Measurements from ENCODE around the gene ARL13B.
"Not testable (repeated sequence)": the region's sequence is repeated elsewhere in the genome, so short reads cannot be mapped to it uniquely, and the experiment has no call there.

Gene ARL13B

GRCh38 chr3:94001191-94001590 is 21.2 kb downstream of the ARL13B start:
- DNase-seq, result no peak

- no peak for DNase-seq
Measured at GRCh38 chr3:94001827-94002495, 22.0 kb downstream of the ARL13B start.

DNA sequence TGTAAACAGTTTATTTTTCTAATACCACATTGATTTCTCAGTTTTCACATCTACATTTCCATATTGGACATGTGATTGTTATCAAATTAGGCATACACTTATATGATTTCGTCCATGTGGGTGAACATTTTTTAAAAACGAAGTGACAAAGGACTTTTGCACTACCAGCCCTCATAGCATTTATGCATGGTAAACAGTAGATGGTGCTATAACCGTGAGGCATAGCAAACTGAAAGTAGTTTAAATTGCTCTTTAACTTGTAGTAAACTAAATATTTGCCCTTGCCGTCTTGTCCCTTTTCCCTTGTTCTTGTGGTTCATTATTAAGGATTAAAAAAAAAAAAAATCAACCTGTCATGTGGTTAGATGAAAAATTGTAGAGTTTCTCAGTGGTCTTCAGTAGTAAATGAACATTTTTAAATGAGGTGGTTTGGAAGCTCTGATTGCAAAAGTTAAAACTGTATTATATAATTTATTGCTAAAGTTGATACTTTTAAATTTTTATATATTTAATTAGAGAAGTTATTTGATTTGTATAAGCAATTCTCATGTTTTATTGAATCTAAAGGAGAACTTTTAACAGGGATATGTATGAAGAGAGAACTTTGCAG is 24.5 kb downstream of the ARL13B start:
- DNase-seq, result no peak

GRCh38 chr3:94008253-94008652 is 28.3 kb downstream of the ARL13B start:
- no peak for DNase-seq

GRCh38 chr3:94009608-94010007 is 29.7 kb downstream of the ARL13B start:
- DNase-seq, result no peak

DNA sequence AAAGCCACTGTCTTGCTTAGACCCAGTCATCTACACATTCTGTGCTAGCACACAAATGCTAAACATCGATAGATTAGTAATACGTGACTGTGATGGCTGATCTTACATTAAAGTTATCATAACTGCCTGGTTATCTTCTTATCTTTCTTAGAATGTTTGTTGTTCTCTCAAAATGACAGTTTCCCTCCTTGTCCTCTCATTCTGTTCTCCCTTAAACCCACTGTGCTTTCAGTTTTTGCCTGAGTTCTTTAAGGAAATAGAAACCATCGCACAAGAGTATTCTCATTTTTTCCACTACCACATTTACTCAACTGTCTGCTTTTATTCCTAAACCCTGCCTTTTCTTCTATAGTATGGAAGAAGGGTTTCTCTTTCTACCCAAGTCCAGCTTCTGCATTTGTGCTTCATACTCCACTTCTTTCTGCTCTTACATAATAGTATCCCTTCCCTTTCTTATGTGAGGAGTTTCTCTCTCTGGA is 31.3 kb downstream of the ARL13B start:
- DNase-seq, result no peak

DNA sequence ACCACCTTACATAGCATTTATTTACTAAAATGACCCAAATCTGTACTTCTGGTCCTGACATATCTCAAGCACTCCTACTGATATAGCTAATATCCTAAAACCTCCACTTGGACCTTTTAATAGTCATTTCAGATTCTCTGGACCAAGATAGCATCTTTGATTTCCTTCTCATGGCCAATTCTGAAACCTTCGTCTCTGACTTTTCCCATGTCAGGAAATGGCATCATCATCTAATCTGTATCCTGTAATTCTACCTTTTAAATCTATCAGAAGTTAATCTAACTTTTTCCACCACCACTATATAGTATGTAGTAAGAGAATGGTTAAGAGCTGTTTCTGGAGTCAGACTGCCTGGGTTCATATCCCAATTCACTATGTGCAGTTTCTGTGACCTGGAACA is 32.2 kb downstream of the ARL13B start:
- no peak for DNase-seq

- DNase-seq, result no peak
Measured at GRCh38 chr3:94015025-94015424, 35.1 kb downstream of the ARL13B start.

GRCh38 chr3:94019659-94020058 is 39.7 kb downstream of the ARL13B start:
- DNase-seq, result no peak

DNA sequence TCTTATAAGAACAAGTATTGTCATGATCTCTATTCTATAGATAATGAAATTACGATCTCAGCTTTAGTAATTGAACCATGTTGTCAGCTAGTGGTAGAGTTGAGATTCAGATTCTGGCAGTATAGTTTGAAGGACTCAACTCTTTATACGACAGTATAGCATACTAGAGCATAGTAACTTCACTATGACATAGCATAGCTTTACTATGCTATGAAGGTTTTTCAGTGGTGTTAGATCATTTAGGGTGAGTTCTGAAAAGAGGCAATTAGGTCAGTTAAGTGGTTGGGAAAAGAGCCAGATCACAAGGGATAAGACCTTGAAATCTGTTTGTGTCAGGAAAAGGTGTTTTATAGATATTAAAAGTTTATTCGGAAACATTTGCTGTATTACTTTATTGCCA is 40.3 kb downstream of the ARL13B start:
- DNase-seq, result no peak

DNA sequence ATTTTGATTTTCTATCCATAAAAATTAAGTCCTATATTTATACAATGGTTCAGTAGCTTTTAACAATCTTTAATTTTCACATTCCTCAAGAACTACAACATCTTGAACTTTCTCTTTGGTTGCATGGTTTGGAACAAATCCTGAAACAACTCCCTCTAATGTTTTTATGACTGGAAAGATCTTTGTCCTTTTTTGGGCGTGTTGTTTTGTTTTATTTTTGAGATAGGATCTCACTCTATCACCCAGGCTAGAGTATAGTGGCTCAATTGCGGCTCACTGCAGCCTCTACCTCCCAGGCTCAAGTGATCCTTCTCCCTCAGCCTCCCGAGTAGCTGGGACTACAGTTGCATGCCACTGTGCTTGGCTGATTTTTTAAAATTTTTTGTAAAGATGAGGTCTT is 44.4 kb downstream of the ARL13B start:
- DNase-seq, result no peak

DNA sequence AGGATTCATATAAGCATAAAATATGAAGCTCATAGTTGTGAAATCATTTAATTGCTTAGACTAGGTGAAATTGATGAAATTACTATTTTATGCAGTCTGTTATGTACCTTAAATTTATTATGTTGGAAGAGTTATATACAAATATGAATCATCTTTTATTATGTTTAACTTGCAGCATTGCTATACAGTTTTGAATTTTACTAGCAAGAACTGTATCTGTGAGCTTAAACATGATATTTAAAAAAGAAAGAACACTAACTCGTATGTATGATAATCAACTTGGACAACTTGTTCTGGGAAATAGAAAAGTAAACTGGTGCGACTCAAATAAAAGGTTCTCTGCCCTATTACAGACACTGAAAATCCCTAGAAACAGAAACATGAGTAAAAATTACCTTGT is 46.7 kb downstream of the ARL13B start:
- DNase-seq, result no peak

GRCh38 chr3:94028093-94028837 is 48.3 kb downstream of the ARL13B start, which contains the start of gene STX19:
Gene STX19 (minus strand): TSS chr3:94028597. CDS start chr3:94015269, 13,328 bp downstream.
- no peak for DNase-seq

GRCh38 chr3:94036909-94037507 is 57.1 kb downstream of the ARL13B start:
- DNase-seq, result peak in 1 of 14 donors; percentile 3

DNA sequence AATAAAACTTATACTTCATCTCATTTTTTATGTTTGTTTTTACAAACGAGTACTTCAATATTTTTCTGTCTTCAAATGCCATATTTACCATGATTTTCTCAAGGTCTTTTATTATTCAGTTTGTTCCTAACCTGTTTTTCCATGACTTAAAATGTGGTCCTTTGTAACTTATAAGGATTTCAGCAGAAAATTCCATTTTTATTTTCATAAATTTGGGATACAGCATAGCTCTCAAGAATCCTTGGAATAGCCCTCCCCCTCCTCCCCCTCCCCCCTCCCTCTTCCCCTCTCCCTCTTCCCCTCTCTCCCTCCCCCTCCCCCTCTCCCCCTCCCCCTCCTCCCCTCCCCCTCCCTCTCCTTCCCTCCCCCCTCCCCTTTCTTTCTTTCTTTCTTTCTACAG is 63.3 kb downstream of the ARL13B start:
- DNase-seq, result no peak

GRCh38 chr3:94044100-94044936 is 64.4 kb downstream of the ARL13B start:
- not testable (repeated sequence) for DNase-seq

DNA sequence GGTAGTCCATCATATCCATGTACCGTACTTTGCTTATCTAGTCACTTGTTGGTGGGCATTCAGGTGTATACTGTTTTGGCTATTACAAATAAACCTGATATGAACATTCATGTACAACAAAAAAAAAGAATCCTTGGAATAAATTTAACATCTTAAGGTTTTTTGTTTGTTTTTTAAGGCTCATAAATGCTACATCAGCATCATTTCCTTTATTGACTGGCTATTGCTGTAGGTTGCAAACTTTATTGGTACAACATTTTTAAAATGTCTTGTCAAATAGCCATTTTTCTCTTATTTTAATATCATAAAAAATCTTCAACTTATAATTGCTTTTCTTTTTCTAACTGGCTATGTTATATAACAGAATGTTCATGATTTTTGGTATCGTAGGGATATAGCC is 66.6 kb downstream of the ARL13B start:
- DNase-seq, result no peak

- DNase-seq, result no peak
Measured at GRCh38 chr3:94049267-94049666, 69.3 kb downstream of the ARL13B start.

DNA sequence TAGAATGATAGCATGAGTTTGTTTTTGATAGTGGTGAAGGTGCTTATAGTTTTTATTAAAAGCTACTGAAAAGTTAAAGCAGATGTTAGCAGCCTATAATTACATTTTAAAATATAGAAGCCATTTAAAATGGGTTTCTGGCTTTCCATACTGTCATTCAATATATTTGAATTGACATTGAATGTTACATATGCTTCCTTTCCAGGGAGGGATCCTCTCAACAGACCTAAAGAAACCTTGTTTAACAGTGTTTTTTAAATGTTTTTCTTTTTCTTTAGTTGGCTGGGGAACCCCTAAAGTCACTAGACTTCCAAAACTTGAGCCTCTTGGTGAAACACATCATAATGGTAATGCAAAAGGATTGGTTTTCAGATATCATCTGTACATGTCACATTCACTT is 70.6 kb downstream of the ARL13B start:
- DNase-seq, result no peak

DNA sequence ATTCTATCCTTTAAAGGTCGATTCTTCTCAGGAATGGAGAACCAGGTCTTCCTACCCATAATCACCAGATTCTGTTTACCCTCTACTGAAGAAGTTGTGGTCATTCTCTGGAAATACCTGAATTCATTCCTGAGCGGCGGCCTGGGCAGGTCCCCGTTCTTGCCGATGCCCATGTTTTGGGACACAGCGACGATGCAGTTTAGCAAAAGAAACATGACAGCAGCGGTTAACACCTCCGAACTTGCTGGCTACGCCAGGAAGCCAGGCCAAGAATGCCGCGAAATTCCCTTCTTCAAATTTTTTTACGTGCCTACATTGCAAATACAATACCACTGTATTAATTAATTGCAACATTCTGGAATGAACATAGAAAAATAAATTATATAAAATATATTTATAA is 81.3 kb downstream of the ARL13B start:
- no peak for DNase-seq

GRCh38 chr3:94062513-94063404 is 82.8 kb downstream of the ARL13B start, which contains the start of the genes DHFR2 and NSUN3:
Gene DHFR2 (minus strand): TSS chr3:94062916. CDS start chr3:94061511, 1,405 bp downstream.
Gene NSUN3 (plus strand): TSS chr3:94063061. CDS start chr3:94063127, 66 bp downstream.
- DNase-seq, result peak; percentile 33 to 92 (median 82)
